NCI-H748 treated with DMSO at 0.1 percent for 48 hours (cell line): ENCODE measurements around the gene CRNKL1.

Experiments
- DNase-seq: peaks from one replicate; lab custom pipeline; 2025; lab: John Stamatoyannopoulos, UW

The CRNKL1 gene

GRCh38 chr20:20060234-20060998 is 8.2 kb upstream of the CRNKL1 start:
- no peak for DNase-seq

- no peak for DNase-seq
Observed at GRCh38 chr20:20051767-20052073, 546 bp downstream of the CRNKL1 start.

- DNase-seq = no peak
Observed at GRCh38 chr20:20039752-20040387, 12.4 kb downstream of the CRNKL1 start.

GRCh38 chr20:20038586-20038985 is 13.7 kb downstream of the CRNKL1 start:
- DNase-seq = no peak

GRCh38 chr20:20037960-20038359 is 14.3 kb downstream of the CRNKL1 start:
- DNase-seq = no peak

GRCh38 chr20:20036756-20037155 is 15.5 kb downstream of the CRNKL1 start:
- no peak for DNase-seq

GRCh38 chr20:20034486-20034885 is 17.8 kb downstream of the CRNKL1 start:
- DNase-seq = no peak

GRCh38 chr20:20031790-20032189 is 20.5 kb downstream of the CRNKL1 start:
- DNase-seq = no peak

GRCh38 chr20:20027284-20027683 is 25.0 kb downstream of the CRNKL1 start:
- no peak for DNase-seq

- DNase-seq = no peak
Observed at GRCh38 chr20:20024942-20025341, 27.3 kb downstream of the CRNKL1 start.

- DNase-seq = no peak
Observed at GRCh38 chr20:20023395-20023794, 28.9 kb downstream of the CRNKL1 start.

GRCh38 chr20:20022498-20022897 is 29.8 kb downstream of the CRNKL1 start:
- no peak for DNase-seq

GRCh38 chr20:20021835-20022234 is 30.4 kb downstream of the CRNKL1 start:
- DNase-seq = no peak

GRCh38 chr20:20020908-20021307 is 31.4 kb downstream of the CRNKL1 start:
- DNase-seq = no peak

- DNase-seq = no peak
Observed at GRCh38 chr20:20019123-20019522, 33.1 kb downstream of the CRNKL1 start.

- no peak for DNase-seq
Observed at GRCh38 chr20:20018366-20018765, 33.9 kb downstream of the CRNKL1 start.

- no peak for DNase-seq
Observed at GRCh38 chr20:20017844-20018185, 34.5 kb downstream of the CRNKL1 start.

GRCh38 chr20:20017001-20017843 is 35.0 kb downstream of the CRNKL1 start, which contains the start of gene NAA20:
Gene NAA20, plus strand, starts transcription at chr20:20017362. Its CDS starts 35 bp downstream, at chr20:20017397.
- peak; percentile 92 for DNase-seq

- peak; percentile 71 for DNase-seq
Observed at GRCh38 chr20:20014659-20015058, 37.6 kb downstream of the CRNKL1 start.

- DNase-seq = no peak
Observed at GRCh38 chr20:20012541-20012940, 39.7 kb downstream of the CRNKL1 start.

- peak; percentile 71 for DNase-seq
Observed at GRCh38 chr20:20010639-20011500, 41.4 kb downstream of the CRNKL1 start.

- no peak for DNase-seq
Observed at GRCh38 chr20:20009784-20010253, 42.4 kb downstream of the CRNKL1 start.
